ENCODE results near the gene SLX1A. TPM values are rescaled to one million over a fixed set of nuclear protein-coding genes. Genes with fewer than 3 reads are reported as not detected.
A peak's percentile ranks its signal among the peaks of the same experiment; 100 is the strongest.

The SLX1A gene
- total and polyA plus RNA-seq, 10 of the 15 experiments (the other 5 are each of a cell fraction or from before 2014, with no cell fraction given): 2.5 to 123 (median 28.9) TPM

DNA sequence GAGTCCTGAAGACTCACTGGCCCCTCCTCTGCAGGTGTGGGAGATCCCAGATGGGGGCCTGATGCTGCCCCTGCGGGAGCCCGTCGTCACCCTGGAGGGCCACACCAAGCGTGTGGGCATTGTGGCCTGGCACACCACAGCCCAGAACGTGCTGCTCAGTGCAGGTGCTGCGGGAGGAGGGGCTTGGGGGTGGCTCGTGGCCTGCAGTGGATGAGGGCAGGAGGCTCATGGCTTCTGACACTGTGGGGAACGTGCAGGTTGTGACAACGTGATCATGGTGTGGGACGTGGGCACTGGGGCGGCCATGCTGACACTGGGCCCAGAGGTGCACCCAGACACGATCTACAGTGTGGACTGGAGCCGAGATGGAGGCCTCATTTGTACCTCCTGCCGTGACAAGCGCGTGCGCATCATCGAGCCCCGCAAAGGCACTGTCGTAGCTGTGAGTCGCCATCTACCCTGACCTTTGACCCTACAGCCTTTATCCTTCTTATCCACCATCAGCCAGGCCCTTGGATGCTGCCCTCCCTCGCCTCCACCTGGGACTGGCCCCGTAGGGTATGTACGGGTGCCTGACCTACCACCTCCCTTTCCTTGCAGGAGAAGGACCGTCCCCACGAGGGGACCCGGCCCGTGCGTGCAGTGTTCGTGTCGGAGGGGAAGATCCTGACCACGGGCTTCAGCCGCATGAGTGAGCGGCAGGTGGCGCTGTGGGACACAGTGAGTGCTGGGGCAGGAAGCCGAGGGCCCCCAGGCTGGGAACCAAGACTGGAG lies 6.7 kb upstream of the SLX1A start (continued):
- TF ChIP-seq YBX1 (IDR thresholded peaks at IDR 0.05) (no peak), JUNB (IDR thresholded peaks at IDR 0.05) (no peak), NBN (IDR thresholded peaks at IDR 0.05) (peak; percentile 81), NR2C2 (IDR thresholded peaks at IDR 0.05; ENCODE audit: borderline replicate concordance, control insufficient read depth, insufficient read length, low read depth) (peak; percentile 92), ZBTB11 (CRISPR knock-in tag; IDR thresholded peaks at IDR 0.05) (0 out of 2 replicates have a peak, but pooled peaks have one; percentile 4), SUPT20H (IDR thresholded peaks at IDR 0.05; ENCODE audit: borderline replicate concordance, control insufficient read depth, low read depth, low read length) (no peak), SPI1 (IDR thresholded peaks at IDR 0.05; ENCODE audit: borderline replicate concordance, insufficient read depth, low read depth, low read length) (no peak), FOS (IDR thresholded peaks at IDR 0.05; ENCODE audit: borderline replicate concordance, extremely low read depth, insufficient read length) (no peak), IRF4 (IDR thresholded peaks at IDR 0.05; ENCODE audit: low read depth, low read length) (no peak), CTCF (IDR thresholded peaks at IDR 0.05 in 2 of 3, conservative IDR thresholded peaks at IDR 0.05 in 1 of 3; ENCODE audit: control insufficient read depth in 2 of 3, extremely low read depth in 1 of 3, insufficient read depth in 1 of 3, low read depth in 3 of 3, low read length in 3 of 3) (peak; percentile 89 to 95 (median 91)), IRF3 (IDR thresholded peaks at IDR 0.05) (no peak), JUND (IDR thresholded peaks at IDR 0.05; ENCODE audit: low read depth, low read length) (no peak), BCL11A (IDR thresholded peaks at IDR 0.05; ENCODE audit: low read depth, low read length) (no peak), EP300 (IDR thresholded peaks at IDR 0.05; ENCODE audit: borderline replicate concordance in 1 of 2, control insufficient read depth in 1 of 2, low read depth in 2 of 2, low read length in 2 of 2) (no peak)
- TF ChIP-seq, protein P1, sequence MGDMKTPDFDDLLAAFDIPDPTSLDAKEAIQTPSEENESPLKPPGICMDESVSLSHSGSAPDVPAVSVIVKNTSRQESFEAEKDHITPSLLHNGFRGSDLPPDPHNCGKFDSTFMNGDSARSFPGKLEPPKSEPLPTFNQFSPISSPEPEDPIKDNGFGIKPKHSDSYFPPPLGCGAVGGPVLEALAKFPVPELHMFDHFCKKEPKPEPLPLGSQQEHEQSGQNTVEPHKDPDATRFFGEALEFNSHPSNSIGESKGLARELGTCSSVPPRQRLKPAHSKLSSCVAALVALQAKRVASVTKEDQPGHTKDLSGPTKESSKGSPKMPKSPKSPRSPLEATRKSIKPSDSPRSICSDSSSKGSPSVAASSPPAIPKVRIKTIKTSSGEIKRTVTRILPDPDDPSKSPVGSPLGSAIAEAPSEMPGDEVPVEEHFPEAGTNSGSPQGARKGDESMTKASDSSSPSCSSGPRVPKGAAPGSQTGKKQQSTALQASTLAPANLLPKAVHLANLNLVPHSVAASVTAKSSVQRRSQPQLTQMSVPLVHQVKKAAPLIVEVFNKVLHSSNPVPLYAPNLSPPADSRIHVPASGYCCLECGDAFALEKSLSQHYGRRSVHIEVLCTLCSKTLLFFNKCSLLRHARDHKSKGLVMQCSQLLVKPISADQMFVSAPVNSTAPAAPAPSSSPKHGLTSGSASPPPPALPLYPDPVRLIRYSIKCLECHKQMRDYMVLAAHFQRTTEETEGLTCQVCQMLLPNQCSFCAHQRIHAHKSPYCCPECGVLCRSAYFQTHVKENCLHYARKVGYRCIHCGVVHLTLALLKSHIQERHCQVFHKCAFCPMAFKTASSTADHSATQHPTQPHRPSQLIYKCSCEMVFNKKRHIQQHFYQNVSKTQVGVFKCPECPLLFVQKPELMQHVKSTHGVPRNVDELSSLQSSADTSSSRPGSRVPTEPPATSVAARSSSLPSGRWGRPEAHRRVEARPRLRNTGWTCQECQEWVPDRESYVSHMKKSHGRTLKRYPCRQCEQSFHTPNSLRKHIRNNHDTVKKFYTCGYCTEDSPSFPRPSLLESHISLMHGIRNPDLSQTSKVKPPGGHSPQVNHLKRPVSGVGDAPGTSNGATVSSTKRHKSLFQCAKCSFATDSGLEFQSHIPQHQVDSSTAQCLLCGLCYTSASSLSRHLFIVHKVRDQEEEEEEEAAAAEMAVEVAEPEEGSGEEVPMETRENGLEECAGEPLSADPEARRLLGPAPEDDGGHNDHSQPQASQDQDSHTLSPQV (IDR thresholded peaks at IDR 0.05): no peak
- TF ChIP-seq, protein P2, sequence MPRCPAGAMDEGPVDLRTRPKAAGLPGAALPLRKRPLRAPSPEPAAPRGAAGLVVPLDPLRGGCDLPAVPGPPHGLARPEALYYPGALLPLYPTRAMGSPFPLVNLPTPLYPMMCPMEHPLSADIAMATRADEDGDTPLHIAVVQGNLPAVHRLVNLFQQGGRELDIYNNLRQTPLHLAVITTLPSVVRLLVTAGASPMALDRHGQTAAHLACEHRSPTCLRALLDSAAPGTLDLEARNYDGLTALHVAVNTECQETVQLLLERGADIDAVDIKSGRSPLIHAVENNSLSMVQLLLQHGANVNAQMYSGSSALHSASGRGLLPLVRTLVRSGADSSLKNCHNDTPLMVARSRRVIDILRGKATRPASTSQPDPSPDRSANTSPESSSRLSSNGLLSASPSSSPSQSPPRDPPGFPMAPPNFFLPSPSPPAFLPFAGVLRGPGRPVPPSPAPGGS (IDR thresholded peaks at IDR 0.05; ENCODE audit: borderline replicate concordance, insufficient read depth, low read depth, low read length, poor library complexity, severe bottlenecking): no peak

Data from GM12878 (cell line).